UCSD-AML1 (cell line): ENCODE measurements around the gene CFAP45.

Experiments used
- DNase-seq: peaks from one replicate; lab custom pipeline; 2025; ENCODE audit not compliant: unreplicated experiment; lab: John Stamatoyannopoulos, UW

The CFAP45 gene

GRCh38 chr1:159924025-159924790, 24.2 kb upstream of the CFAP45 start:
- peak; percentile 61 for DNase-seq

GRCh38 chr1:159923203-159924024, 23.4 kb upstream of the CFAP45 start:
- peak; percentile 83 for DNase-seq

GRCh38 chr1:159922511-159923202, 22.7 kb upstream of the CFAP45 start:
- DNase-seq: no peak

GRCh38 chr1:159921700-159922504, 21.9 kb upstream of the CFAP45 start:
- DNase-seq: peak; percentile 72

- DNase-seq: no peak
Measured at GRCh38 chr1:159921251-159921650, 21.3 kb upstream of the CFAP45 start.

GRCh38 chr1:159920651-159921050, 20.7 kb upstream of the CFAP45 start:
- no peak for DNase-seq

GRCh38 chr1:159920202-159920601, 20.2 kb upstream of the CFAP45 start:
- no peak for DNase-seq

- DNase-seq: no peak
Measured at GRCh38 chr1:159919236-159919865, 19.4 kb upstream of the CFAP45 start.

- no peak for DNase-seq
Measured at GRCh38 chr1:159918352-159919200, 18.6 kb upstream of the CFAP45 start.

GRCh38 chr1:159917533-159918351, 17.8 kb upstream of the CFAP45 start:
- DNase-seq: peak; percentile 69

- no peak for DNase-seq
Measured at GRCh38 chr1:159916242-159917051, 16.5 kb upstream of the CFAP45 start.

GRCh38 chr1:159915571-159916241, 15.7 kb upstream of the CFAP45 start:
- DNase-seq: no peak

- no peak for DNase-seq
Measured at GRCh38 chr1:159914252-159915018, 14.5 kb upstream of the CFAP45 start.

GRCh38 chr1:159913451-159914192, 13.7 kb upstream of the CFAP45 start:
- DNase-seq: no peak

GRCh38 chr1:159911326-159912070, 11.5 kb upstream of the CFAP45 start:
- peak; percentile 59 for DNase-seq
